Measurements from ENCODE around the gene PLSCR2.

DNA sequence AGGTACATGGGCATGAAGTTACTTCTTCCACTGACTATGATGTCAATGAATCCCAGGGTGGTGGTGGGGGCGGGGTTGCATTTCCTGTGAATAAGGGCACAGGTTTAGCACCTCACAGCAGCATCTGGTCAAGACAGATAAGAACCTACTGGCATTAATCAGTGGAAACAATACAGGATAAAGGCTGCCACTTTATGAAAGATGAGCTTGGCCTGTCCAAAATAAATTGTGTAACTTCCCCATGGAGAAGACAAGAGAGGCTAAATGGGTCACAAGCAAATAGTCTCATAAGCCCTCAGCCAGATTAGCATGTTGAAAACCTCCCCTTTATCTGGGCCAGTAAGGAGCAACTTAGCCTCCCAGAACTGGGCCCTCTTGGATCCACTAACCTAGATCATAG is 27.4 kb upstream of the PLSCR2 start:
- TF ChIP-seq SREBF2 (IDR thresholded peaks at IDR 0.05; ENCODE audit: low read length) = no peak
- no peak for TF ChIP-seq CHD1 (IDR thresholded peaks at IDR 0.05; ENCODE audit: low read depth, low read length)
- no peak for TF ChIP-seq POLR2AphosphoS5 (IDR thresholded peaks at IDR 0.05; ENCODE audit: low read length)
- TF ChIP-seq PKNOX1 (IDR thresholded peaks at IDR 0.05) = no peak
- TF ChIP-seq, protein P1, sequence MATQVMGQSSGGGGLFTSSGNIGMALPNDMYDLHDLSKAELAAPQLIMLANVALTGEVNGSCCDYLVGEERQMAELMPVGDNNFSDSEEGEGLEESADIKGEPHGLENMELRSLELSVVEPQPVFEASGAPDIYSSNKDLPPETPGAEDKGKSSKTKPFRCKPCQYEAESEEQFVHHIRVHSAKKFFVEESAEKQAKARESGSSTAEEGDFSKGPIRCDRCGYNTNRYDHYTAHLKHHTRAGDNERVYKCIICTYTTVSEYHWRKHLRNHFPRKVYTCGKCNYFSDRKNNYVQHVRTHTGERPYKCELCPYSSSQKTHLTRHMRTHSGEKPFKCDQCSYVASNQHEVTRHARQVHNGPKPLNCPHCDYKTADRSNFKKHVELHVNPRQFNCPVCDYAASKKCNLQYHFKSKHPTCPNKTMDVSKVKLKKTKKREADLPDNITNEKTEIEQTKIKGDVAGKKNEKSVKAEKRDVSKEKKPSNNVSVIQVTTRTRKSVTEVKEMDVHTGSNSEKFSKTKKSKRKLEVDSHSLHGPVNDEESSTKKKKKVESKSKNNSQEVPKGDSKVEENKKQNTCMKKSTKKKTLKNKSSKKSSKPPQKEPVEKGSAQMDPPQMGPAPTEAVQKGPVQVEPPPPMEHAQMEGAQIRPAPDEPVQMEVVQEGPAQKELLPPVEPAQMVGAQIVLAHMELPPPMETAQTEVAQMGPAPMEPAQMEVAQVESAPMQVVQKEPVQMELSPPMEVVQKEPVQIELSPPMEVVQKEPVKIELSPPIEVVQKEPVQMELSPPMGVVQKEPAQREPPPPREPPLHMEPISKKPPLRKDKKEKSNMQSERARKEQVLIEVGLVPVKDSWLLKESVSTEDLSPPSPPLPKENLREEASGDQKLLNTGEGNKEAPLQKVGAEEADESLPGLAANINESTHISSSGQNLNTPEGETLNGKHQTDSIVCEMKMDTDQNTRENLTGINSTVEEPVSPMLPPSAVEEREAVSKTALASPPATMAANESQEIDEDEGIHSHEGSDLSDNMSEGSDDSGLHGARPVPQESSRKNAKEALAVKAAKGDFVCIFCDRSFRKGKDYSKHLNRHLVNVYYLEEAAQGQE (IDR thresholded peaks at IDR 0.05; ENCODE audit: low read depth, low read length) = no peak
- TF ChIP-seq FOXM1 (IDR thresholded peaks at IDR 0.05; ENCODE audit: low read depth, low read length) = no peak
- no peak for TF ChIP-seq YY1 (IDR thresholded peaks at IDR 0.05; ENCODE audit: low read depth, low read length)
- no peak for TF ChIP-seq CREM (IDR thresholded peaks at IDR 0.05; ENCODE audit: low read depth)
- TF ChIP-seq CTCF (IDR thresholded peaks at IDR 0.05 in 2 of 3, conservative IDR thresholded peaks at IDR 0.05 in 1 of 3; ENCODE audit: control insufficient read depth in 2 of 3, extremely low read depth in 1 of 3, insufficient read depth in 1 of 3, low read depth in 3 of 3, low read length in 3 of 3) = no peak
- TF ChIP-seq SMC3 (IDR thresholded peaks at IDR 0.05; ENCODE audit: borderline replicate concordance, low read length) = no peak
- TF ChIP-seq, protein P2, sequence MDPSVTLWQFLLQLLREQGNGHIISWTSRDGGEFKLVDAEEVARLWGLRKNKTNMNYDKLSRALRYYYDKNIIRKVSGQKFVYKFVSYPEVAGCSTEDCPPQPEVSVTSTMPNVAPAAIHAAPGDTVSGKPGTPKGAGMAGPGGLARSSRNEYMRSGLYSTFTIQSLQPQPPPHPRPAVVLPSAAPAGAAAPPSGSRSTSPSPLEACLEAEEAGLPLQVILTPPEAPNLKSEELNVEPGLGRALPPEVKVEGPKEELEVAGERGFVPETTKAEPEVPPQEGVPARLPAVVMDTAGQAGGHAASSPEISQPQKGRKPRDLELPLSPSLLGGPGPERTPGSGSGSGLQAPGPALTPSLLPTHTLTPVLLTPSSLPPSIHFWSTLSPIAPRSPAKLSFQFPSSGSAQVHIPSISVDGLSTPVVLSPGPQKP (IDR thresholded peaks at IDR 0.05; ENCODE audit: low read depth, low read length) = no peak
- TF ChIP-seq MXI1 (IDR thresholded peaks at IDR 0.05; ENCODE audit: low read depth, low read length) = no peak
- TF ChIP-seq USF2 (IDR thresholded peaks at IDR 0.05; ENCODE audit: borderline replicate concordance, low read depth, low read length) = no peak
- TF ChIP-seq RFX5 (IDR thresholded peaks at IDR 0.05; ENCODE audit: low read depth, low read length) = no peak

Data from GM12878 (cell line).